ENCODE results near the gene PCDHGA6. TPM values are rescaled to one million over a fixed set of nuclear protein-coding genes. Genes with fewer than 3 reads are reported as not detected.

The PCDHGA6 gene
- total and polyA plus RNA-seq, 2 donors (not counting 1 experiment from before 2014, with no cell fraction given) = 0.78 to 2.5 TPM

DNA sequence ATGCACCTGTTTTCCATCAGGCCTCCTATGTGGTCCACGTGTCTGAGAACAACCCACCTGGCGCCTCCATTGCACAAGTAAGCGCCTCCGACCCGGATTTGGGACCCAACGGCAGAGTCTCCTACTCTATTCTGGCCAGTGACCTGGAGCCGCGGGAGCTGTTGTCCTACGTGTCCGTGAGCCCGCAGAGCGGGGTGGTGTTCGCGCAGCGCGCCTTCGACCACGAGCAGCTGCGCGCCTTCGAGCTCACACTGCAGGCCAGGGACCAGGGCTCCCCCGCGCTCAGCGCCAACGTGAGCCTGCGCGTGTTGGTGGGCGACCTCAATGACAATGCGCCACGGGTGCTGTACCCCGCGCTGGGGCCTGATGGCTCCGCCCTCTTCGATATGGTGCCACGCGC, 22.1 kb upstream of the PCDHGA6 start:
- ChIA-PET POLR2A (no interaction called here), CTCF (no interaction called here)
- DNase-seq (no peak), ATAC-seq (ENCODE audit: low read depth) (no peak)
- H3K4me3 ChIP-seq (ENCODE audit: control extremely low read depth in 1 of 5, extremely low read depth in 1 of 5, insufficient read depth in 1 of 5, low read depth in 2 of 5, low read length in 4 of 5) = no peak overlapping the region
- no peak overlapping the region for H3K4me3 Mint-ChIP-seq
- no peak overlapping the region for H2AFZ ChIP-seq (ENCODE audit: insufficient read depth, low read depth, low read length, poor library complexity, severe bottlenecking)
- intact Hi-C loops (cut with micrococcal nuclease) = no loop called here
- peaks cover 60% of the 10 kb centered on the region for H3K27me3 Mint-ChIP-seq
- no peaks in the 10 kb centered on the region for H3K79me2 ChIP-seq (ENCODE audit: control insufficient read depth, insufficient read depth, low read length)
- H4K20me1 ChIP-seq (ENCODE audit: control insufficient read depth, insufficient read depth, low read length, poor library complexity, severe bottlenecking) = no peaks in the 10 kb centered on the region
- peaks cover 0 to 58% (median 29%) of the 10 kb centered on the region in 4 experiments for H3K27me3 ChIP-seq (replicated peaks in 1 of 4; ENCODE audit: control extremely low read depth in 1 of 4, control insufficient read depth in 3 of 4, insufficient read depth in 4 of 4, low read length in 3 of 4)
- H3K27ac ChIP-seq (ENCODE audit: low read length in 2 of 2) = no peak overlapping the region
- peaks cover 10% of the 10 kb centered on the region for H3K9me3 Mint-ChIP-seq (ENCODE audit: insufficient read depth)
- H3K27ac Mint-ChIP-seq = no peak overlapping the region
- H3K36me3 ChIP-seq (replicated peaks in 1 of 2; ENCODE audit: control extremely low read depth in 1 of 2, control insufficient read depth in 1 of 2, extremely low read depth in 1 of 2, insufficient read depth in 2 of 2, low read length in 1 of 2) = no peaks in the 10 kb centered on the region
- no peak overlapping the region for H3K9ac ChIP-seq (ENCODE audit: low read length)
- no peak overlapping the region for H3K4me2 ChIP-seq (replicated peaks; ENCODE audit: low read depth, low read length, poor library complexity, severe bottlenecking)
- H3K4me1 Mint-ChIP-seq = peaks cover 3% of the 10 kb centered on the region
- TF ChIP-seq, protein P1, sequence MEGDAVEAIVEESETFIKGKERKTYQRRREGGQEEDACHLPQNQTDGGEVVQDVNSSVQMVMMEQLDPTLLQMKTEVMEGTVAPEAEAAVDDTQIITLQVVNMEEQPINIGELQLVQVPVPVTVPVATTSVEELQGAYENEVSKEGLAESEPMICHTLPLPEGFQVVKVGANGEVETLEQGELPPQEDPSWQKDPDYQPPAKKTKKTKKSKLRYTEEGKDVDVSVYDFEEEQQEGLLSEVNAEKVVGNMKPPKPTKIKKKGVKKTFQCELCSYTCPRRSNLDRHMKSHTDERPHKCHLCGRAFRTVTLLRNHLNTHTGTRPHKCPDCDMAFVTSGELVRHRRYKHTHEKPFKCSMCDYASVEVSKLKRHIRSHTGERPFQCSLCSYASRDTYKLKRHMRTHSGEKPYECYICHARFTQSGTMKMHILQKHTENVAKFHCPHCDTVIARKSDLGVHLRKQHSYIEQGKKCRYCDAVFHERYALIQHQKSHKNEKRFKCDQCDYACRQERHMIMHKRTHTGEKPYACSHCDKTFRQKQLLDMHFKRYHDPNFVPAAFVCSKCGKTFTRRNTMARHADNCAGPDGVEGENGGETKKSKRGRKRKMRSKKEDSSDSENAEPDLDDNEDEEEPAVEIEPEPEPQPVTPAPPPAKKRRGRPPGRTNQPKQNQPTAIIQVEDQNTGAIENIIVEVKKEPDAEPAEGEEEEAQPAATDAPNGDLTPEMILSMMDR (IDR thresholded peaks at IDR 0.05) = no peak
- TF ChIP-seq EZH2 (IDR thresholded peaks at IDR 0.05; ENCODE audit: borderline replicate concordance, insufficient read depth, low read depth, low read length, poor library complexity, severe bottlenecking) = no peak
- peaks cover 2 to 48% (median 24%) of the 10 kb centered on the region in 3 donors for H3K9me3 ChIP-seq (ENCODE audit: control extremely low read depth in 1 of 3, control insufficient read depth in 2 of 3, insufficient read depth in 1 of 3, low read length in 2 of 3)
- no peaks in the 10 kb centered on the region for H3K4me1 ChIP-seq (ENCODE audit: control insufficient read depth in 2 of 2, insufficient read depth in 2 of 2, low read length in 2 of 2)
- WGBS (ENCODE audit: insufficient coverage) = 44% methylated on average over 24 of the region's 36 CpGs

DNA sequence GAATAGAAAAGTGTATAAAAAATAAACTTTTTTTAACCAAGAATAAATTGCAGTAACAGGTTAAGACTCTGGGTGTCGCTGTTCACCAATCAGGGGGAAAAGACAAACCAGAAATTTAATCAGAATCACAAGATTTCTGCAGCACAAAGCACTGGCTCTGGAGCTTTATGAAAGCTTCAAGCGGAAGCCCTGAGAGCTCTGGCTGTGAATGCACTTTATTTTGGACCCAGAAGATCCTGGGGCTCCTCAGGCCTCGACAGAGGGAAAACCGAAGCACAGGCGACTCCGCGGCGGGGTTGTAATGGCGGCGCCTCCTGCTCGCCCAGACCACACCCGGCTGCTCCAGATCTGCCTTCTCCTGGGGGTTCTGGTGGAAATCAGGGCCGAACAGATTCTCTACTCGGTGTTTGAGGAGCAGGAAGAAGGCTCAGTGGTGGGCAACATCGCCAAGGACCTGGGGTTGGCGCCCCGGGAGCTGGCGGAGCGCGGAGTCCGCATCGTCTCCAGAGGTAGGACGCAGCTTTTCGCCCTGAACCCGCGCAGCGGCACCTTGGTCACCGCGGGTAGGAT, 18.7 kb upstream of the PCDHGA6 start, which contains the start of gene PCDHGA4:
TSS of gene PCDHGA4 (plus strand) at position 122 of the 570 bp plus-strand sequence. CDS start at position 209, 87 bp downstream.
- no peak within 1 kb of the TSS for H3K4me2 ChIP-seq (replicated peaks; ENCODE audit: low read depth, low read length, poor library complexity, severe bottlenecking)
- no peak within 1 kb of the TSS for H3K9ac ChIP-seq (ENCODE audit: low read length)
- H3K4me3 ChIP-seq (ENCODE audit: control extremely low read depth in 1 of 5, extremely low read depth in 1 of 5, insufficient read depth in 1 of 5, low read depth in 2 of 5, low read length in 4 of 5) = no peak within 1 kb of the TSS
- H3K79me2 ChIP-seq (ENCODE audit: control insufficient read depth, insufficient read depth, low read length) = no peaks in the 10 kb centered on the region
- DNase-seq = no peak
- no peak within 1 kb of the TSS for H3K27ac Mint-ChIP-seq
- H3K4me1 ChIP-seq (ENCODE audit: control insufficient read depth in 2 of 2, insufficient read depth in 2 of 2, low read length in 2 of 2) = no peaks in the 10 kb centered on the region
- H3K27me3 Mint-ChIP-seq = peaks cover 54% of the 10 kb centered on the region
- peaks cover 0 to 58% (median 33%) of the 10 kb centered on the region in 4 experiments for H3K27me3 ChIP-seq (replicated peaks in 1 of 4; ENCODE audit: control extremely low read depth in 1 of 4, control insufficient read depth in 3 of 4, insufficient read depth in 4 of 4, low read length in 3 of 4)
- CTCF ChIA-PET = interaction anchor here (1.1 to 1.6 kb wide), 2 partner anchors 202 to 211 kb away, joined by 3 to 4 read pairs; no protein-coding TSS in a partner anchor
- peaks cover 2% of the 10 kb centered on the region for H3K4me1 Mint-ChIP-seq
- 32% methylated on average over 29 of the region's 29 CpGs for WGBS (ENCODE audit: insufficient coverage)
- intact Hi-C loops (cut with micrococcal nuclease) = no loop called here
- POLR2A ChIA-PET = no interaction called here
- H2AFZ ChIP-seq (ENCODE audit: insufficient read depth, low read depth, low read length, poor library complexity, severe bottlenecking) = peak within 1 kb of the TSS; percentile 20
- no peaks in the 10 kb centered on the region for H3K36me3 ChIP-seq (replicated peaks in 1 of 2; ENCODE audit: control extremely low read depth in 1 of 2, control insufficient read depth in 1 of 2, extremely low read depth in 1 of 2, insufficient read depth in 2 of 2, low read length in 1 of 2)
- no peak within 1 kb of the TSS for H3K4me3 Mint-ChIP-seq
- H3K27ac ChIP-seq (ENCODE audit: low read length in 2 of 2) = no peak within 1 kb of the TSS
- no peak for TF ChIP-seq EZH2 (IDR thresholded peaks at IDR 0.05; ENCODE audit: borderline replicate concordance, insufficient read depth, low read depth, low read length, poor library complexity, severe bottlenecking)
- TF ChIP-seq, protein P1 (IDR thresholded peaks at IDR 0.05) = peak; percentile 58
- ATAC-seq (ENCODE audit: low read depth) = no peak
- no peaks in the 10 kb centered on the region for H4K20me1 ChIP-seq (ENCODE audit: control insufficient read depth, insufficient read depth, low read length, poor library complexity, severe bottlenecking)
- H3K9me3 Mint-ChIP-seq (ENCODE audit: insufficient read depth) = peaks cover 12% of the 10 kb centered on the region
- H3K9me3 ChIP-seq (ENCODE audit: control extremely low read depth in 1 of 3, control insufficient read depth in 2 of 3, insufficient read depth in 1 of 3, low read length in 2 of 3) = peaks cover 2 to 48% (median 26%) of the 10 kb centered on the region in 3 donors

All from B cell (primary cell).